ENCODE results near the gene BTD. TPM values are rescaled to one million over a fixed set of nuclear protein-coding genes. Genes with fewer than 3 reads are reported as not detected.

BTD gene
- total and polyA plus RNA-seq, 12 donors: 4.8 to 17.2 (median 13.0) TPM

DNA sequence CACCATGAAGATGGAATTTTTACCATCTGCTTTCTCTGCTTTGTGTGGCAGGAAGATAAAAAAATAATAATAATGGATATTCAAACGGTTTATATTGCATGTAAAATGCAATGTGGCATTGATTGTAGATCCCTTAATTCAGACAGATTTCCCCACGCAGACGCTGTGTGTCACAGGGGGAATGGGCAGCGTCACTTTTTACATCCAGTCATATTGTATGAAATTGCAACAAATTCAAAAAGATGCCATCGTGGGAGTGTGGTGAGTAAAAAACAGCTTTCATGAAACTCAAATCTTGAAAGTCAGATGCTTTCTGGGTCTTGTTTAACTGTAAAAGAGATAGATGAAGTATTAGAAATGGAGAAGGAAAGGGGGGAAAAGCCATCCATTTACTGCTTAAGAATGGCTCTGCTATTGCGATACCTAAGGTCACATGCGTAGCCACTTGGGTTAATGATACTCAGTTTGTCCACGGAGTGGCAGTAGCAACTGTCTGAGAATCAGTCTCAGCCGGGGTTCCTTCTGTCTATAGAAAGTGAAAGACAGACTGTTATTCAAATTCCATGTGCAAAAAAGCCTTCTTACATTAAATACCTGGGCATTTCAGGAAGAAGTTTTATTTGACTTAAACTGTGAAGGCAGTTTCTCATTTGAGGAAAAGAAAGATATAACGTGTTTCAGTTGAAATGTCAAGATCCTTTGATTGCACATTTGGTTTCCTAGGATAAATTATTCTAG lies 28.5 kb downstream of the BTD start:
- H3K27ac ChIP-seq: peak overlapping the region in 6 of 10 donors; percentile 8 to 70 (median 51)
- peak; percentile 81 to 95 (median 92) for ATAC-seq
- TF ChIP-seq CTCF (IDR thresholded peaks at IDR 0.05): peak; percentile 63 to 89 (median 75)
- no peaks in the 10 kb centered on the region for H3K9me3 ChIP-seq
- peaks cover 0 to 44% (median 31%) of the 10 kb centered on the region in 9 donors for H3K4me1 ChIP-seq
- peak overlapping the region in 7 of 10 donors; percentile 6 to 48 (median 33) for H3K4me3 ChIP-seq
- 49 to 52% methylated on average over 10 of the region's 10 CpGs for WGBS, 2 donors
- peak in 1 of 2 donors; percentile 74 for DNase-seq
- no peaks in the 10 kb centered on the region for H3K27me3 ChIP-seq
- intact Hi-C loops (cut with DNase I): loop anchor here in 9 of 10 donors (1.0 to 10.0 kb wide), 13 partner anchors 55 to 625 kb away; partner anchors contain the start of genes ANKRD28 (in 1 of the 9) and GALNT15 (in 1 of the 9)
- no peaks in the 10 kb centered on the region for H3K36me3 ChIP-seq

DNA sequence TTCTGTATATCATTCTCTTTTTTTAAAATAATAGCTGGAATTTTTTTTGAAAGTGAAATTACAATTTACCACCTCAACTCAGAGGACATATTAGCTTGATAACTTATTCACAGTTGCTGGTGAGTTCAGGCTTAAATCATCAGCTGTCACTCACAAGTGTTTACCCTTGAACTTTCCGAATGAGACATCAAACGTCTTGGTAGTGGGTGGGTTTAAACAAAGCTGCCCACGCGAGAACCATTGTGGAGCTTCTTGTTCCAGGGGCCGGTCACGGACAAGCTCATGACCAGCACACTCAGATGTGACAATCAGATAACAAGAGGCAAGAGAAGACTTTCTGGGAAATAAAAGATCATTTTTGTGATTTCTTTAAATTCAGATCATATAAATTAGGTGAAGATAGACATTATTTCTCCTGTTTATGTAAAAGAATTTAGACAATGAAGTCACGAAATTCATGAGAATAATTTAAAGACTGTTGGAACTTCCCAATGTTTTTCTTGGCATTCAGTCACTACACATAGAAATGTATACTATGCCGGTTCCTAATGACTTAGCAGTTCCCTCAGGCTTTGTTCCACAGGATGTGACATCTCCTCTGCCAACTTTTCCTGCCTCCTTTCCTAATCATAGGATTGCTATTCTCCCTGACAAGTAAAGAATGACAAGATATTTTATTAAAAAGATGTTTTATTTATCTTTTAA lies 29.3 kb downstream of the BTD start:
- H3K27ac ChIP-seq: peak overlapping the region in 6 of 10 donors; percentile 8 to 70 (median 51)
- no peaks in the 10 kb centered on the region for H3K36me3 ChIP-seq
- intact Hi-C loops (cut with DNase I): loop anchor here in 9 of 10 donors (1.0 to 10.0 kb wide), 13 partner anchors 54 to 624 kb away; partner anchors contain the start of genes ANKRD28 (in 1 of the 9) and GALNT15 (in 1 of the 9)
- DNase-seq (no peak), ATAC-seq (peak in 5 of 8 donors; percentile 25 to 40 (median 29))
- 21 to 35% methylated on average over 8 of the region's 8 CpGs for WGBS, 2 donors
- H3K4me3 ChIP-seq: peak overlapping the region in 7 of 10 donors; percentile 6 to 48 (median 33)
- no peaks in the 10 kb centered on the region for H3K9me3 ChIP-seq
- peaks cover 0 to 51% (median 38%) of the 10 kb centered on the region in 9 donors for H3K4me1 ChIP-seq
- no peaks in the 10 kb centered on the region for H3K27me3 ChIP-seq
- no peak for TF ChIP-seq CTCF (IDR thresholded peaks at IDR 0.05)

DNA sequence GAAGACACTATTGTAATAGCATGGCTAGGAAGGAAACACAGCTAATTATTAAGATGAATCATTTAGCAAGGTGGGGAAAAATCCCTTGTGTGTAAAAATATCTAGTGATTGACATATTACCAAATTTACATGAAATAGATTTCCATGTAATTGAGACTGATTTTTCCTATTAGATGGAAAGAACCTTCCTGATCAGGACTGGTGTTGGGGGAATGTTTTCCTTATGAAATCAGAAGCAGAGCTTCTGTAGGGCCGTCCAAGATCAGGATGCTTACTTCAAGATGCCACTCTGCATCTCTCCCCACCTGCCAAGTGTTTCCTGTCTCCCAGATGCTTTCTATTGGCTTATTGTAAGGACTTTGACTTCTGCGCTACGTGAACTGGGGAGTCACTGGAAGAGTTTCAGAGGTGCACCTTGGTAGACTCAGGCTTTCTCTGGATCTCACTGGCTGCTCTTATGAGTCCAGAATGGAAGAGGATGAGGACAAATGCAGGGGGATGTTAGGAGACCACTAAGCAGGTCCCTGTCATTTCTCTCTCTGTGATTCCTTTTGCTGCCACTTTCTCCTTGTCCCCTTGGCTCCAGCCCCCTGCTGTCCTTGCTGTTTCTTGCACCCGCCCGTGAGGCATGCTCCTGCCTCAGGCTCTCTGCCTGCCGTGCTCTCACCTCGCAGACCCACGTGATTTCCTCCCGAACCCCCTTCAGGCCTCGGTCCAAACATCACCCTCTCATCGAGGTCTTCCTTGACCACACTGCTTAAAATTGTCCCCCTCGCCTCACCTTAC lies 30.1 kb downstream of the BTD start:
- Histone ChIP-seq H3K27me3 (no peaks in the 10 kb centered on the region), H3K4me1 (peaks cover 0 to 59% (median 41%) of the 10 kb centered on the region in 9 donors), H3K9me3 (no peaks in the 10 kb centered on the region), H3K36me3 (no peaks in the 10 kb centered on the region), H3K27ac (peak overlapping the region in 3 of 10 donors; percentile 61 to 70 (median 69)), H3K4me3 (no peak overlapping the region)
- 87 to 89% methylated on average over 12 of the region's 12 CpGs for WGBS, 2 donors
- TF ChIP-seq CTCF (IDR thresholded peaks at IDR 0.05): no peak
- DNase-seq: no peak
- no peak for ATAC-seq
- intact Hi-C loops (cut with DNase I): loop anchor here in 9 of 10 donors (2.0 to 10.0 kb wide), 12 partner anchors 53 to 623 kb away; partner anchors contain the start of genes ANKRD28 (in 1 of the 9) and GALNT15 (in 1 of the 9)
